HL-60 (cell line): Measurements from ENCODE around the gene NANP.
A peak's percentile ranks its signal among the peaks of the same experiment; 100 is the strongest.

Source experiments
- GABPA ChIP-seq: IDR thresholded peaks from 2 replicates; pipeline ENCODE4 v1.6.1; 2012; ENCODE audit warnings: low read depth
- POLR2AphosphoS5 ChIP-seq: IDR thresholded peaks from 2 replicates; pipeline ENCODE4 v1.6.1; 2012; ENCODE audit warnings: low read depth
- SPI1 ChIP-seq: IDR thresholded peaks from 2 replicates; pipeline ENCODE4 v1.6.1; 2012; ENCODE audit warnings: low read depth, mild to moderate bottlenecking, borderline replicate concordance
- TF ChIP-seq, protein P1 (sequence below): IDR thresholded peaks from one replicate; pipeline ENCODE4 v1.5.1; 2011; ENCODE audit warnings: low read length, control low read depth, inconsistent platforms; ENCODE audit not compliant: insufficient read depth
- TF ChIP-seq, protein P2 (sequence below): IDR thresholded peaks from 2 replicates; pipeline ENCODE4 v1.6.1; 2012; ENCODE audit warnings: low read depth; ENCODE audit not compliant: insufficient replicate concordance

DNA sequence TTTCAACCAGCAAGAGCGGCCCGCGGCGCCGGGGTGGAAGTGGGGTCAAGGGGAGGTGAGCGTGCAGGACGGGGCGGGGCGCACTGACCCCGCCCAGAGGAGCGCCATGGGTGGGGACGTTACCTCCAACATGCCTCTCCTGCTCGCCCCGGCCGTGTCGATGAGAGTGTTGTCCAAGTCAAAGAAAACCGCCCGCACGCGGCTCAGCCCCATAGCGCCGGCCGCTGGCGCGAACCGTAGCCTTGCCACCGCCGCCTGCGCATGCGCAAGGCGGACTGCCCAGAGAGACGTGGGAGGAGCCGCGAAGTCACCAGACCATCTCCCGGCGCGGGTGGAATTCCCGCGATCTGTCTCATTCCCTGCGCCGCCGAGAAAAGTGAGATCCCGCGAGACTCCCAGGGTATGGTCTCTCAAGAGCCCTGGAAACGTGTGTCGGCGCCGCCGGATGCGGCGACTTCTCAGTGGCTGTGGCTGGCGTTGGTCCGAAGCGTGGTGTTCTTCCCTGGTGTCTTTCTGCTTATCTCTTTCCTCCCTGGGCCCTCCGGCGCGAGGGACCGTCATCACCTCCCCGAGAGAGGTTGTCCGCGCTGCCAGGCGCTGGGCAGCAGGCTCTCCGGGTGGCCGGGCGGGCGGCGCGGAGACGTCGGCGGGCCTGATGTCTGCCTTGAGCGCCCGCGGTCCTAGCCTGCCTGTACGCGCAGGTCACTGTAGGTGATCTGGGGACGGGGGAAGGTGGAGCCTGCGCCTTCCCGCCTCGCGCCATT, at the start of gene NANP:
- TF ChIP-seq, protein P1, sequence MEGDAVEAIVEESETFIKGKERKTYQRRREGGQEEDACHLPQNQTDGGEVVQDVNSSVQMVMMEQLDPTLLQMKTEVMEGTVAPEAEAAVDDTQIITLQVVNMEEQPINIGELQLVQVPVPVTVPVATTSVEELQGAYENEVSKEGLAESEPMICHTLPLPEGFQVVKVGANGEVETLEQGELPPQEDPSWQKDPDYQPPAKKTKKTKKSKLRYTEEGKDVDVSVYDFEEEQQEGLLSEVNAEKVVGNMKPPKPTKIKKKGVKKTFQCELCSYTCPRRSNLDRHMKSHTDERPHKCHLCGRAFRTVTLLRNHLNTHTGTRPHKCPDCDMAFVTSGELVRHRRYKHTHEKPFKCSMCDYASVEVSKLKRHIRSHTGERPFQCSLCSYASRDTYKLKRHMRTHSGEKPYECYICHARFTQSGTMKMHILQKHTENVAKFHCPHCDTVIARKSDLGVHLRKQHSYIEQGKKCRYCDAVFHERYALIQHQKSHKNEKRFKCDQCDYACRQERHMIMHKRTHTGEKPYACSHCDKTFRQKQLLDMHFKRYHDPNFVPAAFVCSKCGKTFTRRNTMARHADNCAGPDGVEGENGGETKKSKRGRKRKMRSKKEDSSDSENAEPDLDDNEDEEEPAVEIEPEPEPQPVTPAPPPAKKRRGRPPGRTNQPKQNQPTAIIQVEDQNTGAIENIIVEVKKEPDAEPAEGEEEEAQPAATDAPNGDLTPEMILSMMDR = no peak
- TF ChIP-seq SPI1 (no peak), POLR2AphosphoS5 (peak; percentile 41; the same call in 1 of the 2 replicates), GABPA (no peak; the same call in 1 of the 2 replicates)
- TF ChIP-seq, protein P2, sequence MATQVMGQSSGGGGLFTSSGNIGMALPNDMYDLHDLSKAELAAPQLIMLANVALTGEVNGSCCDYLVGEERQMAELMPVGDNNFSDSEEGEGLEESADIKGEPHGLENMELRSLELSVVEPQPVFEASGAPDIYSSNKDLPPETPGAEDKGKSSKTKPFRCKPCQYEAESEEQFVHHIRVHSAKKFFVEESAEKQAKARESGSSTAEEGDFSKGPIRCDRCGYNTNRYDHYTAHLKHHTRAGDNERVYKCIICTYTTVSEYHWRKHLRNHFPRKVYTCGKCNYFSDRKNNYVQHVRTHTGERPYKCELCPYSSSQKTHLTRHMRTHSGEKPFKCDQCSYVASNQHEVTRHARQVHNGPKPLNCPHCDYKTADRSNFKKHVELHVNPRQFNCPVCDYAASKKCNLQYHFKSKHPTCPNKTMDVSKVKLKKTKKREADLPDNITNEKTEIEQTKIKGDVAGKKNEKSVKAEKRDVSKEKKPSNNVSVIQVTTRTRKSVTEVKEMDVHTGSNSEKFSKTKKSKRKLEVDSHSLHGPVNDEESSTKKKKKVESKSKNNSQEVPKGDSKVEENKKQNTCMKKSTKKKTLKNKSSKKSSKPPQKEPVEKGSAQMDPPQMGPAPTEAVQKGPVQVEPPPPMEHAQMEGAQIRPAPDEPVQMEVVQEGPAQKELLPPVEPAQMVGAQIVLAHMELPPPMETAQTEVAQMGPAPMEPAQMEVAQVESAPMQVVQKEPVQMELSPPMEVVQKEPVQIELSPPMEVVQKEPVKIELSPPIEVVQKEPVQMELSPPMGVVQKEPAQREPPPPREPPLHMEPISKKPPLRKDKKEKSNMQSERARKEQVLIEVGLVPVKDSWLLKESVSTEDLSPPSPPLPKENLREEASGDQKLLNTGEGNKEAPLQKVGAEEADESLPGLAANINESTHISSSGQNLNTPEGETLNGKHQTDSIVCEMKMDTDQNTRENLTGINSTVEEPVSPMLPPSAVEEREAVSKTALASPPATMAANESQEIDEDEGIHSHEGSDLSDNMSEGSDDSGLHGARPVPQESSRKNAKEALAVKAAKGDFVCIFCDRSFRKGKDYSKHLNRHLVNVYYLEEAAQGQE = peak; percentile 34
